Heart left ventricle (tissue), 16 donors: Measurements from ENCODE around the gene CHCT1. TPM values are rescaled to one million over a fixed set of nuclear protein-coding genes. Genes with fewer than 3 reads are reported as not detected.
"Not testable (repeated sequence)": the region's sequence is repeated elsewhere in the genome, so short reads cannot be mapped to it uniquely, and the experiment has no call there.

Experiments
- ATAC-seq, 4 donors: fragments of 200-7000 bp; cut with Tn5 transposase; one replicate each; pipeline ENCODE4 v1.9.1; 2020 to 2022; ENCODE audit warnings: moderate library complexity in 4 of 4, mild to moderate bottlenecking in 3 of 4, moderate number of reproducible peaks in 1 of 4
- DNase-seq, 5 donors: peaks; one replicate each; pipeline ENCODE4 v3.0.0-alpha.2; 2020
- H3K27ac ChIP-seq, 12 donors: fragments of 200-600 bp; sonication (generic) in 4 of 12; one replicate each; pipeline versions ENCODE4 v1.5.0 to v1.8.0; 2016 to 2022; ENCODE audit warnings: mild to moderate bottlenecking in 2 of 12
- H3K27me3 ChIP-seq, 9 donors: fragments of 200-600 bp; sonication (generic) in 2 of 9; one replicate each; pipeline versions ENCODE4 v1.5.1 to v1.8.0; 2016 to 2022; ENCODE audit warnings: mild to moderate bottlenecking in 3 of 9
- H3K36me3 ChIP-seq, 9 donors: fragments of 200-600 bp; sonication (generic) in 2 of 9; one replicate each; pipeline versions ENCODE4 v1.5.0 to v1.8.0; 2018 to 2022; ENCODE audit warnings: mild to moderate bottlenecking in 2 of 9
- H3K4me1 ChIP-seq, 12 donors: fragments of 200-600 bp; sonication (generic) in 4 of 12; one replicate each; pipeline versions ENCODE4 v1.5.0 to v1.8.0; 2016 to 2022; ENCODE audit warnings: mild to moderate bottlenecking in 3 of 12
- H3K4me3 ChIP-seq, 12 donors: fragments of 200-600 bp; sonication (generic) in 4 of 12; one replicate each; pipeline versions ENCODE4 v1.5.0 to v1.8.0; 2017 to 2022; ENCODE audit warnings: mild to moderate bottlenecking in 9 of 12, moderate library complexity in 4 of 12
- H3K9me3 ChIP-seq, 12 donors: fragments of 200-600 bp; sonication (generic) in 4 of 12; one replicate each; pipeline versions ENCODE4 v1.5.0 to v1.8.0; 2016 to 2022; ENCODE audit warnings: mild to moderate bottlenecking in 1 of 12
- CTCF ChIP-seq, 12 donors: fragments of 200-600 bp; sonication (generic) in 4 of 12; IDR thresholded peaks; one replicate each; pipeline versions ENCODE4 v1.5.0 to v1.8.0; 2018 to 2022; ENCODE audit warnings: antibody characterized with exemption in 12 of 12, mild to moderate bottlenecking in 5 of 12
- POLR2A ChIP-seq, 2 donors: fragments of 450-650 bp; IDR thresholded peaks; one replicate each; pipeline ENCODE4 v1.6.1; 2017; ENCODE audit warnings: antibody characterized with exemption in 2 of 2, mild to moderate bottlenecking in 2 of 2, moderate library complexity in 2 of 2
- WGBS, 4 donors: extraction: QIAGEN DNeasy Blood & Tissue Kit in 2 of 4; methylation state at CpG; one replicate each; pipeline versions ENCODE4 v1.1.5 to v1.1.7; 2013 to 2018; 5-methylcytosine and 5-hydroxymethylcytosine counted together
- intact Hi-C, 10 donors: fragments of 100-400 bp; cut with DNase I; formaldehyde crosslinking; loops; one replicate each; pipeline versions ENCODE4 v1.11.1 to v1.14.2; 2022
- long read RNA-seq, 3 donors: library from polyadenylated mRNA; unstranded; transcript quantifications; one replicate each; pipeline ENCODE4 v2.0.0, GENCODE V29; 2020 to 2021
- polyA plus RNA-seq, 2 donors: library from polyadenylated mRNA; stranded (reverse); fragments of 200-250 nt; gene quantifications; one replicate each; pipeline ENCODE4 v1.2.3, GENCODE V29; 2013
- total RNA-seq, 9 donors: library from RNA; depleted of rRNA in 2 of 9; stranded (reverse); fragments of >200 nt in 2 of 9; fragmentation: NEBNext Ultra II Directional in 3 of 9; extraction: Animal tissue kit (Norgen Biotek cat#: 25700) in 3 of 9; gene quantifications; one replicate each; pipeline versions ENCODE4 v1.1.0 to v1.2.4, GENCODE V29; 2016 to 2023
- donor health status: ischemic (EF 13 %, LVEDD 7.1; RV severe dilation, severe dysfunction).
- donor health status: healthy with polysubstance abuse.
- donor health status: DM: no; HTN: yes; CAD: no.
- donor health status: DM: no; HTN: no; CAD: no.
- donor health status: ischemic (EF 25% LVEDD 6.9; RV normal size, moderate dysfunction).
- donor health status: ischemic (EF 25% LVEDD 5.7; RV mildly dilated, moderate dysfunction).
- donor health status: healthy.
- donor health status: DM: yes; HTN: yes; CAD: no.
- donor health status: ischemic (EF 35%, LVEDD 5.7; RV mildly dilated, moderate dysfunction).
- donor health status: nonischemic (EF 11% LVEDD 7.7; RV severe dilation, severe dysfunction).
- donor health status: DM: yes; HTN: yes; CAD: no.
- donor health status: PGD.
- donor health status: ischemic (EF 29% LVEDD 5.4; RV normal size, mild dysfunction).
- donor health status: nonischemic (EF 23%, LVEDD 6.1; RV moderate dilation, normal function).

Gene CHCT1
- total RNA-seq, result under 1 TPM in 1 of 9 donors, not detected in 8; 0.27 TPM
- polyA plus RNA-seq, result not detected
- long read RNA-seq, donor 1, result 0 reads
- long read RNA-seq, donor 2, result 0 reads
- long read RNA-seq, donor 3, result 0 reads

DNA sequence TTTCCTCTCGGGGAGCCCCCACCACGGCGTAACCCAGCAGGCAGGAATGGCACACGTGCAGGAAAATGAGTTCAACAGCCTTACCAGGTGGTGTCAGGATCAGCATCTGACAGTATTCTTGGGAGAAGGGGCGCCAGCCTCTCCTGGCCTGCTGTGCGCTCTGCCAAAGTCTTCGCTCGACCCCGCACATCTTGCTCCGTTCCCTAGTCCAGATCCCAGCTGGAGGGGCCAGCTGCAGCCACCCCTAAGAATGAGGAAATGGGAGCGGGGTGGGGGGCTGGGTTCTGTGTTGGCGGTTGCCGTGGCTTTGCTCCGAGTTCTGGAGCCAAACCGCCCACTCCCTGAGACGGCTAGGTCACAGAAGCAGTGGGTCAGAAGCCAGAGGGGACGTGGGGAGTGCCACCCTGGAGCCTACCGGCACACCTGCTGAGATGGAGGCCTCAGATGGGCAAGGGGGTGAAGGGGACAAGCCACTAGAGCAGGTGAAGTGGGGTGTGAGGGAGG, at the start of gene CHCT1:
Gene CHCT1 (plus strand): TSS at position 328 of the 504 bp plus-strand sequence. CDS start 104 bp downstream, at position 432.
- TF ChIP-seq POLR2A (IDR thresholded peaks at IDR 0.05) (no peak), CTCF (IDR thresholded peaks at IDR 0.05) (no peak)
- peaks cover 0 to 18% (median 8%) of the 10 kb centered on the region in 12 donors for H3K4me1 ChIP-seq
- DNase-seq (peak in 2 of 5 donors; percentile 13 to 23), ATAC-seq (peak in 2 of 4 donors; percentile 8 to 17)
- H3K27me3 ChIP-seq, result no peaks in the 10 kb centered on the region
- WGBS, 4 donors, result 66 to 77% (median 72%) methylated on average over 18 of the region's 18 CpGs
- peak within 1 kb of the TSS; percentile 33 to 68 (median 54) for H3K4me3 ChIP-seq
- H3K27ac ChIP-seq, result peak within 1 kb of the TSS in 5 of 12 donors; percentile 8 to 58 (median 35)
- no peaks in the 10 kb centered on the region for H3K36me3 ChIP-seq
- intact Hi-C loops, result no loop called here
- no peaks in the 10 kb centered on the region for H3K9me3 ChIP-seq

- Histone ChIP-seq H3K36me3 (peaks cover 0 to 15% (median 0%) of the 10 kb centered on the region in 9 donors), H3K4me3 (no peak overlapping the region), H3K27ac (no peak overlapping the region), H3K4me1 (peaks cover 0 to 20% (median 0%) of the 10 kb centered on the region in 12 donors), H3K9me3 (no peaks in the 10 kb centered on the region), H3K27me3 (no peaks in the 10 kb centered on the region)
- WGBS, 4 donors, result 90 to 97% (median 95%) methylated on average over 6 of the region's 6 CpGs
- ATAC-seq, result peak in 1 of 4 donors; percentile 24
- TF ChIP-seq POLR2A (IDR thresholded peaks at IDR 0.05), result no peak
- no peak for TF ChIP-seq CTCF (IDR thresholded peaks at IDR 0.05)
- DNase-seq, result no peak
- intact Hi-C loops, result no loop called here
Measured at GRCh38 chr17:60372790-60373483, 49.4 kb upstream of the CHCT1 start.

DNA sequence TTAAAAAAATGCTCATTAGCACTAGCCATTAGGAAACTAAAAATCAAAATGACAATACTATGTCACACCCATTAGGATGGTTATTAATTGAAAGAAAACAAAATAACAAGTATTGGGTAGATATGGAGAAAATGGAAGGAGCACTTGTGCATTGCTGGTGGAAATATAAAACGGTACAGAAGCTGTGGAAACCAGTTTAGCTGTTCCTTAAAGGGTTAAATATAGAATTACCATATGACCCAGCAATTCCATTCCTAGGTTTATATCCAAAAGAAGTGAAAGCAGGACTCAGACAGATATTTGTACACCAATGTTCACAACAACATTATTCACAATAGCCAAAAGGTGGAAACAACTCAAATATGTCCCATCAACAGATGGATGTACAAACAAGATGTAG, 44.1 kb upstream of the CHCT1 start:
- H3K27ac ChIP-seq, H3K27me3 ChIP-seq, H3K9me3 ChIP-seq, H3K4me3 ChIP-seq, DNase-seq, ATAC-seq, H3K4me1 ChIP-seq, intact Hi-C loops: not testable (repeated sequence)
- peaks cover 0 to 15% (median 0%) of the 10 kb centered on the region in 9 donors for H3K36me3 ChIP-seq
- 92 to 100% (median 96%) methylated on average over 1 of the region's 1 CpG for WGBS, 4 donors

DNA sequence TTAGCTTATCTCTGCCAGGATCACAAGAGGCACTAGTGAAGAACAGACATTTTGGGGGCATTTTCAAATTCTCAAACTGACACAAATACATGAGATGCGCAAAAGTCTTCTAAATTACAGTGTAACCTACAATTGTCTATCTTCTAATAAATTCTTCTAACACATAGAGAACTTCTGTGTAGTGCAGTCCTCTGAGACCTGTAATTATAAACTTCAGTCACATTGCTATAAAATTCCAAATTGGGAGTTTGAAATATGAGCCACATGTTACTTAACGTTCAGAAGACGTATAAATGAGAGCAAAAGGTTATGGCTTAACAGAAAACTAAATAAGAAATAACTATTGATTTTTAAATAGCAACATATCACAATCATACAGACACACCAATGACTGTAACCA, 42.8 kb upstream of the CHCT1 start:
- ATAC-seq, H3K9me3 ChIP-seq, intact Hi-C loops, H3K27me3 ChIP-seq, DNase-seq, H3K27ac ChIP-seq, H3K4me3 ChIP-seq: not testable (repeated sequence)
- peaks cover 0 to 16% (median 0%) of the 10 kb centered on the region in 12 donors for H3K4me1 ChIP-seq
- WGBS, 4 donors, result 61 to 70% (median 65%) methylated on average over 2 to 3 of the region's 3 CpGs
- peaks cover 0 to 15% (median 0%) of the 10 kb centered on the region in 9 donors for H3K36me3 ChIP-seq

DNA sequence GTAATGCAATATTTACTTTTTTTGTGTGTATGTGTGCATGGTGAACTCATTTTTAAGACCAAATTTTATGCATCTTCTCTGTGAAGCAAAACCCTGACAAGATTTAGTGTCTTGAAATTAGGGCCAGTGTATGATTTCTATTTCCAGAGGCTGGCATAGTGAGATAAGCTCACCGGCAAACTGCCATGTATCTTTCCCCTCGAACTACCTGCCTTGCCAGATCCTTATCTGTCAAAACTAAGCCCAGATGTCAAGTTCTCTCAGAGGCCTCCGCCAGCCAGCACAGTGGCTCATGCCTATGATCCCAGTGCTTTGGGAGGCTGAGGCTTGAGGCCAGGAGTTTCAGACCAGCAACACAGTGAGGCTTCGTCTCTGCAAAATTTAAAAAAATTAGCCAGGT, 40.3 kb upstream of the CHCT1 start:
- no peak for TF ChIP-seq POLR2A (IDR thresholded peaks at IDR 0.05)
- TF ChIP-seq CTCF (IDR thresholded peaks at IDR 0.05), result no peak
- no peak overlapping the region for H3K27ac ChIP-seq

More for the DNA sequence above, 40.3 kb upstream of the CHCT1 start:
- ATAC-seq, result no peak
- DNase-seq, result no peak
- H3K9me3 ChIP-seq, result no peaks in the 10 kb centered on the region
- peaks cover 0 to 35% (median 2%) of the 10 kb centered on the region in 12 donors for H3K4me1 ChIP-seq
- H3K27me3 ChIP-seq, result no peaks in the 10 kb centered on the region
- WGBS, 4 donors, result 67 to 73% (median 72%) methylated on average over 4 of the region's 4 CpGs
- intact Hi-C loops, result no loop called here
- H3K4me3 ChIP-seq, result no peak overlapping the region
- H3K36me3 ChIP-seq, result peaks cover 0 to 1% (median 0%) of the 10 kb centered on the region in 9 donors
